Activated naive CD8-positive, alpha-beta T cell (primary cell): ENCODE results near the gene RNF149.
"Not testable (repeated sequence)": the region's sequence is repeated elsewhere in the genome, so short reads cannot be mapped to it uniquely, and the experiment has no call there.

Source experiments
- H3K27ac Mint-ChIP-seq: one replicate; pipeline ENCODE4 v1.8.0; 2021; ENCODE audit warnings: mixed read lengths
- H3K27me3 Mint-ChIP-seq: one replicate; pipeline ENCODE4 v1.8.0; 2021; ENCODE audit warnings: mixed read lengths
- H3K36me3 Mint-ChIP-seq: one replicate; pipeline ENCODE4 v1.8.0; 2021; ENCODE audit warnings: mixed read lengths
- H3K4me1 Mint-ChIP-seq: one replicate; pipeline ENCODE4 v1.8.0; 2021; ENCODE audit warnings: low read depth, mixed read lengths
- H3K4me3 Mint-ChIP-seq: one replicate; pipeline ENCODE4 v1.8.0; 2021; ENCODE audit warnings: mild to moderate bottlenecking, mixed read lengths
- H3K9me3 Mint-ChIP-seq: one replicate; pipeline ENCODE4 v1.8.0; 2021; ENCODE audit warnings: low read depth, mixed read lengths

The RNF149 gene

DNA sequence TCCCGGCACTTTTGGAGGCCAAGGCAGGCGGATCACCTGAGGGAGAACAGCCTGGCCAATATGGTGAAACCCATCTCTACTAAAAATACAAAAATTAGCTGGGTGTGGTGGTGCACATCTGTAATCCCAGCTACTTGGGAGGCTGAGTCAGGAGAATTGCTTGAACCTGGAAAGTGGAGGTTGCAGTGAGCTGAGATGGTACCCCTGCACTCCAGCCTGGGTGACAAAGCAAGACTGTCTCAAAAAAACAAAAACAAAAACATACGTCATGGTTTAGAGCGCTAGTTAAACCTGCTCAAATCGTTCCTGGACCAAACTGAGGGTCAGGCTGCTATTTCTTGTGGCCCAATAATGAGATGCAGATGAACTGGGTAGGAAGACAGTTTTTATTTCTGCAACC, 63.0 kb downstream of the RNF149 start:
- not testable (repeated sequence) for H3K9me3 Mint-ChIP-seq, H3K4me3 Mint-ChIP-seq, H3K4me1 Mint-ChIP-seq, H3K27ac Mint-ChIP-seq, H3K27me3 Mint-ChIP-seq, H3K36me3 Mint-ChIP-seq

DNA sequence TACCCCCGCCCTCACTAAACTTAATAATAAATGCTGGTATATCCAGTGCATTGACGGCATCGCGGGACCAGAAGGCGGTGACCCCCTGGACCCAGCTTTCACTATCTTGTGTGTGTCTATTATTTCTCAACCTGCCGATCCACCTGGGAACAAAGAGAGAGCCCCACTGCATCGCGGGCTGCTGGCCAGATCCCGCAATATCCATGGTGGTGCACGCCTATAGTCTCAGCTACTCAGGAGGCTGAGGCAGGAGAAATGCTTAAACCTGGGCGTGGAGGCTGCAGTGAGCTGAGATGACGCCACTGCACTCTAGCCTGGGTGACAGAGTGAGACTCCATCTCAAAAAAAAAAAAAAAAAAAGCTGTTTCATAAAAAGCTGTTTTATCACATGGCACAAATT, 63.6 kb downstream of the RNF149 start:
- H3K36me3 Mint-ChIP-seq, H3K9me3 Mint-ChIP-seq, H3K4me1 Mint-ChIP-seq, H3K27me3 Mint-ChIP-seq, H3K27ac Mint-ChIP-seq, H3K4me3 Mint-ChIP-seq: not testable (repeated sequence)

DNA sequence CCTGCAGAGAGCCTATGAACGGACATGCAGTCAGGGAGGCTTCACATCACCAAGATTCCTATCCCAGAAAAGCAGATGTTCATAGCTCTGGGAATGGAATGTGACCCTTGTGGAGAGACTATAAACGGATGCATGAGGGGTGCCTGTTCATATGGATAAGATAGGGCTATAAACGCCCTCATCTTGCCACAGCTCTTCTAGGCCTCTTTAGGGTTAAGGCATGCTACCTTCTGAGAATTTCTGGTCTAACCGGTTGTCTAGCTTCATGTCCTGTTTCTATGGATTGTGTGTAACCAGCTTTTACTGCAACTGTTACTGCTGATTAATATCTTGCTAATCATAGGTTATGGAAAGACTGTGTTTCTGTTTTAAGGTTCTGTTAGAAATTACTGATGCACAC, 64.1 kb downstream of the RNF149 start:
- not testable (repeated sequence) for H3K4me3 Mint-ChIP-seq, H3K4me1 Mint-ChIP-seq, H3K27me3 Mint-ChIP-seq, H3K9me3 Mint-ChIP-seq, H3K27ac Mint-ChIP-seq, H3K36me3 Mint-ChIP-seq

DNA sequence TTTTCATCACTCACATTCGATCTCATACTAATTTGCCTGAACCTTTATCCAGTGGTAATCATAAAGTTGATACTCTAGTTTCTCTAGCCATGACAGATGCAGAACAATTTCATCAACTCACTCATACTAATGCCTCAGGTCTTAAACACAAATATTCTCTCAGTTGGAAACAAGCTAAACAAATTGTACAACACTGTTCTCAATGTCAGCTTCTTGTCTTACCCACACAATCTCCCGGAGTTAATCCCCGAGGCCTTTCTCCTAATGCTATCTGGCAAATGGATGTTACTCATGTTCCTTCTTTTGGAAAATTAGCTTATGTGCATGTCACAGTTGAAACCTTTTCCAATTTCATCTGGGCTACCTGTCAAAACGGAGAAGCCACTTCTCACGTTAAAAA, 67.3 kb downstream of the RNF149 start:
- Mint-ChIP-seq H3K9me3 (no peaks in the 10 kb centered on the region), H3K27ac (no peak overlapping the region), H3K36me3 (no peaks in the 10 kb centered on the region), H3K4me3 (no peak overlapping the region), H3K27me3 (no peaks in the 10 kb centered on the region), H3K4me1 (no peaks in the 10 kb centered on the region)

DNA sequence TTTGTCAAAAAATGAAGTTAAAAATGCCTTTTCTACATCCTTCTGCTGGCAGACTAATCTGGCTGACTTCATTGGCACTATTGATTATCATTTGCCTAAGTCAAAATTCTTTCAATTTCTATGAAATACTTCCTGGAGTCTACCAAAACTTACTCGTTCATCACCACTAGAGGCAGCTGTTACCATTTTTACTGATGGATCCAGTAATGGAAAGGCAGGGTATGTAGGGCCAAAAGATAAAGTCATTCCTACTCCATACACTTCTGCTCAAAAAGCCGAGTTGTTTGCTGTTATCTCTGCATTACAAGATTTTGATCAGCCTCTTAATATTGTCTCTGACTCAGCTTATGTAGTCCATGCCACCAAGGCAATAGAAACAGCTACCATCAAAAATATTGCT, 67.8 kb downstream of the RNF149 start:
- not testable (repeated sequence) for H3K9me3 Mint-ChIP-seq, H3K4me3 Mint-ChIP-seq, H3K27me3 Mint-ChIP-seq, H3K36me3 Mint-ChIP-seq, H3K4me1 Mint-ChIP-seq, H3K27ac Mint-ChIP-seq

DNA sequence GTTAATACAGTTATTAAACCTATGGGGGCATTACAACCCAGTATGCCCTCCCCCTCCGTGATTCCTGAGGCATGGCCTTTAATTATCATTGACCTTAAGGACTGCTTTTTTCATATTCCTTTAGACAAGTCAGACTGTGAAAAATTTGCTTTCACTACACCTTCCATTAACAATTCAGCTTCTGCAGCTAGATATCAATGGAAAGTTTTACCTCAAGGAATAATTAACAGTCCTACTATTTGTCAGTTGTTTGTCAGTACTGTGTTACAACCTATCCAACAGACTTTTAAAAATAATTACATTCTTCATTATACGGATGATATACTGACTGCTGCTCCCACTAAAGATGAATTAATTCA, 68.8 kb downstream of the RNF149 start:
- not testable (repeated sequence) for H3K27ac Mint-ChIP-seq, H3K27me3 Mint-ChIP-seq, H3K36me3 Mint-ChIP-seq, H3K4me3 Mint-ChIP-seq, H3K4me1 Mint-ChIP-seq, H3K9me3 Mint-ChIP-seq

DNA sequence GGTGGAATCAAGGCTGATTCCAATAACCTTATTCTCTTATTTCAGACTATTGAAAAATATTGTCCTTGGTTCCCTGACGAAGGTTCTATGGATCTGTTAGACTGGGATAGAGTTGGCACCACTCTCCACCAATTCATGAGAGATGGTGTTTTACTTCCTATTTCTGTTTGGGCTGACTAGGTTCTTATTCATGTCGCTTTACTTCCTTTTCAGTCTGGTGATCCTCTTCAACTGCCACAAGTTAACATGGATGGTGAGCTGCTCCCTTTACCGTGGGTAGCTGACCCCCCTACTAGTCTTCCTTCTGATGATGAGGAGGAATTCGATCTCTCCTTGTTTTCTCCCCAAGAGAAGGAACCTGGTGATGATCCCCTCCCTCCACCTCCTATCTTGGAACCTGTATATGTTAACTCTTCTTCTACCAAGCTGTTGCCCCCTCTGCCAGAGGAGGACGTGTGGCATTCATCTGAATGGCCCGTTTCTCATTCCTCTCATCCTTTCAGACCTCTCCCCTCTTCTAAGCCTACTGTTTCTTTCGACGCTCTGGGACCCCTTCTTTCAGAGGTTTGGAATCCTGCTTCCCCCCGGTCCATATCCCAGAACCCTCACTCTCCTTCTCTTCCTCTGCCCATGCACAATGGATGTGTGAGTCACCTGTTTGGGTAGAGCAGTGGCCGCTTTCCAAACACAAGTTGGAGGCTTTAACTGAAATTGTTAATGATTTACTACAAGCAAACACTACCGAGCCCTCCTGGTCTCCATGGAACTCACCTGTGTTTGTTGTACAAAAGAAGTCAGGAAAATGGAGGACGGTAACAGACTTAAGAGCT, 69.4 kb downstream of the RNF149 start:
- Mint-ChIP-seq H3K4me3 (no peak overlapping the region), H3K27me3 (no peaks in the 10 kb centered on the region), H3K4me1 (no peaks in the 10 kb centered on the region), H3K9me3 (no peaks in the 10 kb centered on the region), H3K36me3 (no peaks in the 10 kb centered on the region), H3K27ac (no peak overlapping the region)

DNA sequence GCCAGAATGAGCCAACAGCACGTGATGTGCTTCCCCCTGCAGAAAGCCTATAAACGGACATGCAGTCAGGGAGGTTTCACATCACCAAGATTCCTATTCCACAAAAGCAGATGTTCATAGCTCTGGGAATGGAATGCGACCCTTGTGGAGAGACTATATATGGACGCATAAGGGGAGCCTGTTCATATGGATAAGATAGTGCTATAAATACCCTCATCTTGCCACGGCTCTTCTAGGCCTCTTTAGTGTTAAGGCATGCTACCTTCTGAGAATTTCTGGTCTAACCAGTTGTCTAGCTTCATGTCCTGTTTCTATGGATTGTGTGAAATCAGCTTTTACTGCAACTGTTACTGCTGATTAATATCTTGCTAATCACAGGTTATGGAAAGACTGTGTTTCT, 70.6 kb downstream of the RNF149 start:
- not testable (repeated sequence) for H3K36me3 Mint-ChIP-seq, H3K4me3 Mint-ChIP-seq, H3K27me3 Mint-ChIP-seq, H3K4me1 Mint-ChIP-seq, H3K27ac Mint-ChIP-seq, H3K9me3 Mint-ChIP-seq

DNA sequence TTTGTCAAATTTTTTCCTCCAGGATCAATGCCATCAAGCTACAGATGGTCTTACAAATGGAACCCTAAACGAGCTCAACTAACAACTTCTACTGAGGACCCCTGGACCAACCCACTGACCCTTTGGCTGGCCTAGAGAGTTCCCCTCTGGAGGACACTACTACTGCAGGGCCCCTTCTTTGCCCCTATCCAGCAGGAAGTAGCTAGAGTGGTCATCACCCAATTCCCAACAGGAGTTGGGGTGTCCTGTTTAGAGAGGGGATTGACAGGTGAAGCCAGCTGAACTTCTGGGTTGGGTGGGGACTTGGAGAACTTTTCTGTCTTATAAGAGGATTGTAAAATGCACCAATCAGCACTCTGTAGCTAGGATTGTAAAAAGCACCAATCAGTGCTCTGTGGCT, 72.5 kb downstream of the RNF149 start:
- not testable (repeated sequence) for H3K9me3 Mint-ChIP-seq, H3K36me3 Mint-ChIP-seq, H3K4me1 Mint-ChIP-seq

DNA sequence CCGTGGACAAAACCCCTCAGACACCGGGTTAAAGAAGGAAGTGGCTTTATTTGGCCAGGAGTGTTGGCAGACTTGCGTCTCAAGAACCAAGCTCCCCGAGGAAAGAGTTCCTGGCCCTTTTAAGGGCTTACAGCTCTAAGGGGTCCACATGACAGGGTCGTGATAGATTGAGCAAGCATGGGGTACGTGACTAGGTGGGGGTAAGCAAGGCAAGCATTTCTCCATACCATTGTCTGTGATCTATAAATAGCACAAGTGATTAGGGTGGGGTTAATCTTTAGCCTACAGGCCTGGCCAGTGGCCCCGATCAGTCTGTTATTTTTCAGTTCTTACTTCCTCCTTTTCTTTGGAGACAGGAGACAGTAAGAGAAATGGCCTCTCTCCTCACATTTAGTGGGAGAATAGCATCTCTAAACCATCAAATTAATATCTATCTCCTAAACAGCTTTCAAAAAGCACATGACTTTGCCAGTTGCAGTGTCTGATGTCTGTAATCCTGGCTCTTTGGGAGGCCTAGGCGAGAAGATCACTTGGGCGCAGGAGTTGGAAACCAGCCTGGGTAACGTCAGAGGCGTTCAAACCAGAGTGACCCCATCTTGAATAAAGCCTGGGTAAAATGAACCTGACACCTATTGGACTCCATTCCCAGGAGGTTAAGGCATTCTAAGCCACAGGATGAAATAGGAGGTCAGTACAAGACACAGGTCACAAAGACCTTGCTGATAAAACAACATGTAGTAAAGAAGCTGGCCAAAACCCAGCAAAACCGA, 74.1 kb downstream of the RNF149 start:
- H3K4me3 Mint-ChIP-seq, result no peak overlapping the region
- no peaks in the 10 kb centered on the region for H3K9me3 Mint-ChIP-seq
- H3K27me3 Mint-ChIP-seq, result no peaks in the 10 kb centered on the region
- H3K36me3 Mint-ChIP-seq, result peaks cover 12% of the 10 kb centered on the region
- no peak overlapping the region for H3K27ac Mint-ChIP-seq
- H3K4me1 Mint-ChIP-seq, result no peaks in the 10 kb centered on the region

More for the DNA sequence above, 72.5 kb downstream of the RNF149 start:
- not testable (repeated sequence) for H3K4me3 Mint-ChIP-seq, H3K27me3 Mint-ChIP-seq, H3K27ac Mint-ChIP-seq

DNA sequence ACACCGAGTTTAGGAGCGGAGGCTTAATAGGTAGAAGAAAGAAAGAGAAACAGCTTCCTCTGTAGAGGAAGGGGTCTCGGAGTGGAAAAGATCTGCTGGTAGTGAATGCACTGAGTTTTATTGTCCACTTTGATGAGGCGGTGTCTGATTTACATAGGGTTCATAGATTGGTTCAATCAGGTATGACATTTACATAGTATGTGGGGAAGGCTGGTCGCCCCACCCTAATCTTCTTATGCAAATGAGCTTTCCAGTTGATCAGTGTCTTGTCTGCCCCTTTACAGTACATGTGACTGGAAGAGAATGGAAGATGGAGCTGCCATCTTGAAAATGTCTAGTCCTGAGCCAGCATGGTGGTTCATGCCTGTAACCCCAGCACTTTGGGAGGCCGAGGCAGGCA, 75.7 kb downstream of the RNF149 start:
- no peak overlapping the region for H3K27ac Mint-ChIP-seq
- H3K36me3 Mint-ChIP-seq, result peaks cover 12% of the 10 kb centered on the region
- no peaks in the 10 kb centered on the region for H3K27me3 Mint-ChIP-seq
- no peak overlapping the region for H3K4me3 Mint-ChIP-seq
- H3K9me3 Mint-ChIP-seq, result no peaks in the 10 kb centered on the region
- H3K4me1 Mint-ChIP-seq, result peaks cover 2% of the 10 kb centered on the region

DNA sequence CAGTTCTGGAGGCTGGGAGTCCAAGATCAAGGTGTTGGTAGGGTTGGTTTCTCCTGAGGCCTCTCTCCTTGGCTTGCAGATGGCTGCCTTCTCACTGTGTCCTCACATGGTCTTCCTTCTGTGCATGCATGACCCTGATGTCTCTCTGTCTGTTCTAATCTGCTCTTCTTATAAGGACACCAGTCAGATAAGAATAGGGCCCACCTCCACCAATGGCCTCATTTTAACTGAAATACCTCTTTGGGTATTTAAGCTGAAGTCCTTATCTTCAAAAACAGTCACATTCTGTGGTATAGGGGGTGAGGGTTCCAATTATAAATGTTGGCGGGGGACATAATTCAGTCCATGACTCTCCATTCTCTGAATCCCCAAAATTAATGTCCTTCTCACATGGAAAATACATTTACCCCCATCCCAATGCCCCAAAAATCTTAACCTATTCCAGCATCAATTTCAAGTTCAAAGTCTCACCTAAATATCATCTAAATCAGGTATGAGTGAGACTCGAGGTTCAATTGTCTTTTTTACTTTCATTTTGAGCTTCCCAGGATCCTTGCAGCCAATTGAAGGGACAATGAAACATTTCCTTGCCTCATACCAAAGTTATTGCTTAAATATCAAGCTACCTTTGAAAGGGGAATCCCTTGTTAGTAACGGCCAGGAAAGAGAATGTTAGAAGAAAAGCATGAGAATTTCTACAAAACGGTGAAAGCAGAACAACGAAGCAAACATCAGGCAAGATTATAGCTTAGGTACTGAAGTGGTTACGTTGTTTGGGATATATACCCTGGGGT, 76.4 kb downstream of the RNF149 start:
- no peaks in the 10 kb centered on the region for H3K9me3 Mint-ChIP-seq
- no peaks in the 10 kb centered on the region for H3K27me3 Mint-ChIP-seq
- no peak overlapping the region for H3K4me3 Mint-ChIP-seq
- H3K27ac Mint-ChIP-seq, result no peak overlapping the region
- H3K4me1 Mint-ChIP-seq, result peaks cover 2% of the 10 kb centered on the region
- peaks cover 12% of the 10 kb centered on the region for H3K36me3 Mint-ChIP-seq

DNA sequence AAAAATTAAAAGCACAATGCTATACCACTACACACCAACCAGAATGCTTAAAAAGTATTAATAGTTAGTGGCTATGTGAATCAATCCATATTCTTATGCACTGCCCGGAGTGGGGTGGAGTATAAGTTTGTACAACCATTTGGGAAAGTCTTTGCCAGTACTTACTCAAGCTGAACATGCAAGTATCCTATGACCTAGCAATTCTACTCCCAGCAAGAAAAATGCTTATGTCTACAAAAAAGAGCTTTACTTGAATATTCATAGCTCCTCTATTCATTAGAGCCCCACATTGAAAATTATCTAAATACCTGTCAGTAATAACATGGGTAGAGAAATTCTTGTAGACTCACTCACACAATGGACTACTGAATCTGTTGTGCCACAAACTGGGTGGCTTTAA, 77.3 kb downstream of the RNF149 start:
- Mint-ChIP-seq H3K9me3 (no peaks in the 10 kb centered on the region), H3K36me3 (peaks cover 12% of the 10 kb centered on the region), H3K27me3 (no peaks in the 10 kb centered on the region), H3K27ac (no peak overlapping the region), H3K4me1 (peaks cover 2% of the 10 kb centered on the region), H3K4me3 (no peak overlapping the region)

DNA sequence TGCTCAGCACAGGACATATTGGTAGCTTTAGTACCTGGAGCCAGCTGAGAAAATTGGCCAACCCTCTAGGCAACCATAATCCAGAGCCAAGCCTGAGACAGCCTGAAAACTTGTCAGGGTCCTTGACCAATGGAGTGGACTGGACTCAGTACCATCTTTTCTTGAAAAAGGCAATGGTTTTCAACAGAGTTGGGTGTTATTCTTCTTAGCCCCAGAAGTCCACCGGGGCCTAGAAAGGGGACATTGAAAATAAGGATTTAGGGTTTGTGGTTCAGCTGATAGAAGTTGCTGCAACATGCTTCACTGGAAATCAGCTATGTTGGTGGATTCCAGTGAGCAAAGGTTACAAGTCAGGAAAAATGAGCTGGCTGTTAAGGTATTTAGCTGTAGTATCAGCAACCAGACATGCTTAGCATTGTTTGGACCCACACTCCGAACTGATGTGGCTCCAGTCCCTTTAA, 77.9 kb downstream of the RNF149 start:
- Mint-ChIP-seq H3K36me3 (peaks cover 12% of the 10 kb centered on the region), H3K4me3 (no peak overlapping the region), H3K4me1 (peaks cover 2% of the 10 kb centered on the region), H3K27me3 (no peaks in the 10 kb centered on the region), H3K9me3 (no peaks in the 10 kb centered on the region), H3K27ac (no peak overlapping the region)
